HG02981 (cell line): ENCODE measurements around the gene DAAM1.

Source experiments
- ATAC-seq: cut with Tn5 transposase; IDR thresholded peaks from one replicate; pipeline ENCODE4 v1.9.1; 2021; ENCODE audit warnings: mild to moderate bottlenecking, moderate library complexity; ENCODE audit not compliant: unreplicated experiment

DAAM1 gene

DNA sequence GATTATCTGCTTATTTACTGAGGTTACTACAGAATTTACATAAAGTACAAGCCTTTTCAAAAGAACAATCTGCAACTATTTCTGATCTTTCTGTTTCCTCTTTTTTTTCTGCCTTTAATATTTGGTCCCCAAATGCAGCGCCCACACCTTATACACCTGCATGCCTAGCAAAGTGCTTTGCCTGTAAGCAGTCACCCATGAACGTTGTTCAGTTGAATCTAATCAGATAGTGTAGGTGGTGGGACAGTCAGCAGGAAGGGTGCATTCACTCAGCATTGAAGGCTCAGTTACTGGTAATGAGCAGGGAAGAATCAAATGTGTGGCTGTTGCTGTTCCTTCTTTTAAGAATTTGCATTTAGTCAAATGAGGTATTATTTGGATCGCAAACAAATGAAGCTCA, 168.3 kb downstream of the DAAM1 start:
- peak; percentile 56 for ATAC-seq

DNA sequence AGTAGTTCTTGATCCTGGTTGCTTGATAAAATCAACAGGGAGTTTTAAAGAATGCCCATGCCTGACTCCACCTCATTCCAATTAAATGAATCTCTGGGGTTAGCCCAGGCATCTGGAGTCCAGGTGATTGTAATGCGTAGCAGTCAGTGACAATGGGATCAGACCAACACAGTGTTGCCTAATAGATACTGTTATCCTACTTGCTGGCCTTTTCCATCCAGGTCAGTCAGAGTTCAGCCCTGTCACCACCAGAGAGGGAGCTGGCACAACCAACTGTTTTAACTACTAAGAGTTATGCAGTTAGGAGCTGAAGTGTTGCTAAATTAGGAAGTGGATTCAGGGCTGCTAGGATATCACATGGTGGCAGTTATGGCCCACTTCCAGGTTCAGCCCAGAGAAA, 169.6 kb downstream of the DAAM1 start:
- no peak for ATAC-seq

- ATAC-seq: no peak
These were observed 170.3 kb downstream of the DAAM1 start for GRCh38 chr14:59358784-59359183.

DNA sequence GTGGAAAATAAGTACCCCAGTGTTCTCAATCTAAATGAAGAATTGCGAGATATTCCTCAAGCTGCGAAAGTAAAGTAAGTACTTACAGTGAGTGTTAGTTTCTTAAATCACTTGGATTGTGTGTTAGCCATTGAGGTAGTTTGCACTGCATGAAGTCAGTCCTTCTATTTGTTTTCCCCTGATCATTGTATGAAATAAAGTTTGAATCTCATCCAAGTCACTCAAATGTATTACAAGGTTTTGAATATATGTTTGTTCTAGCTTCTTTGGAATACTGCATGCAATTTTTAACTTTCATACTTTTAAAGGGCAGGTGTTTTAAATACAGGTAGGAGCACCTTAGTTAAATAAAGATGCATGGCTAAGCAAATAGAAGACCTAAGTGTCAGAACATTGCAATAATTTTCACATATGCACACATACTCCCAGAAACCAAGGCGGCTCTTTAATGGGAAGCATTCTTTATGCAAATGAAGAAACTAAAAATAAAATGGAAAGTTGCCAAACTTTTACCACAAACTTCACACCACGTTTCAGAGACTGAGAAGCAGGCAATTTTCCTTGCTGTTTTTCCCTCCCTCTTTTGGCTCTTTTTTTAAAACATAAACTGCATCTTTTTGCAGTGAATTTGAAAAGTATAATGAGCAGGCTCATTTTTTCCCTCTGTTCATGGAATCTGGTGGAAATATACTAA, 171.1 kb downstream of the DAAM1 start:
- ATAC-seq: no peak

DNA sequence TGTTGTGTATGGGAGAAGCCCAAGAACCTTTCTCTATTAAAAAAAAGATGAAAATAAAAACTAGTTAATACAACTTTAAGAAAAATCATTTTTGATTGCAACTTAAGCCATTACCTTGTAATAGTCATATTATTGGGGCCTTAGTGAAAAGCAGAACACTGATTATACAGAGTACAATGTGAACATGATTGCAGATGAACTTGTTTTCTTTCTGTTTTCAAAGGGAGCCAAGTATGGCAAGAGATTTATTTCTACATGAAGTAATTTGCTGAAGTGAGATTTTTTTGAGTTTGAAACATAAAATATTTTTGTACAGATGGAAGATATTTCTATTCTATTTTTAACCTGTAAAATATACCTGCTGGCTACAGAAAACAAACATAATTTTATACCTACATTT, 171.8 kb downstream of the DAAM1 start:
- ATAC-seq: no peak

GRCh38 chr14:59360923-59361794, 172.7 kb downstream of the DAAM1 start:
- no peak for ATAC-seq

DNA sequence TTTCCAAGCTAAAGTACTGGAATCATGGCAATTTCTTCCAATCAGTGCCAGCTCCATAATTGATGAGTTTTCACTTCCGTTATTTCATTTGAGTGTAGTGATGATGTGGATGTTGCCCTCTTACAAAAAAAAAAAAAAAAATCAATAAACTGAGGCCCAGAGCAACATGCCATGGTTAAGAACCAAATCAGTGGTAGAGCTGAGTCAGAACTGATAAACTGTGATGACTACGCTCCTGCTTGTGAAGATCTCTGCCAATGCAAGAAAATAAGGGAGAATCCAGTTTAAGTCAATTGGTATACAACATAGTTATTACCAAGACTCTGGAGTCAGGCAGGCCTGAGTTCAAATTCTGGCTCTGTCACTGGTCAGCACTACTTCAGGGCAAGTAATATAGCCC, 174.0 kb downstream of the DAAM1 start:
- ATAC-seq: no peak

GRCh38 chr14:59363531-59364226, 175.2 kb downstream of the DAAM1 start:
- no peak for ATAC-seq

DNA sequence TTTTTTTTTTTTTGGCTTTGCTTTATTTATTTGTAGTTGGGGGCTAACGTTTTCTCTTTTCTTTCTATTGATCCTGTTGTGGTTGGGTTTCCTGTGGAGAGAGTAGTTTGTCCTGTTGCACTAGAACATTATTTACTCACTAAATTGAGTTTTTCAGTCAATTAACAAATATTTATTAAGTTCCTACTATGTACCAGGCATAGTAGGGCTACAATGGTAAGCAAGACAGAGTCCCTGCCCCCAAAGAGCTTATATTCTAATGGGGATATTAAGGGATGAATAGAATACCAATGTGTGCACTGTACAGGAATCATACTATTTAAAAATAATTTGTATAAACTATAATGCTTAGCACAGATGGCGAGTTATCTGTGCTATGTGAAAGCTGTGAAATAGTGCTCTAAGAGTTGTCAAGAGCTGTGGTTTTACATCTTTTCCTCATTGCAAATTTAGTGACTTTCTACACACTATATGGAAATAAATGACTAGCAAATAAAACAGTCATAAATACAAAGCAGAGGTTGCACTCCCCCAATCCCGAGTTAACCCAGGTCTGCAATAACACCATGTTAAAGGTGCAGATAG, 181.8 kb downstream of the DAAM1 start:
- ATAC-seq: no peak

- ATAC-seq: no peak
These were observed 183.3 kb downstream of the DAAM1 start for GRCh38 chr14:59371771-59372170.

GRCh38 chr14:59374048-59374447, 185.6 kb downstream of the DAAM1 start:
- no peak for ATAC-seq

DNA sequence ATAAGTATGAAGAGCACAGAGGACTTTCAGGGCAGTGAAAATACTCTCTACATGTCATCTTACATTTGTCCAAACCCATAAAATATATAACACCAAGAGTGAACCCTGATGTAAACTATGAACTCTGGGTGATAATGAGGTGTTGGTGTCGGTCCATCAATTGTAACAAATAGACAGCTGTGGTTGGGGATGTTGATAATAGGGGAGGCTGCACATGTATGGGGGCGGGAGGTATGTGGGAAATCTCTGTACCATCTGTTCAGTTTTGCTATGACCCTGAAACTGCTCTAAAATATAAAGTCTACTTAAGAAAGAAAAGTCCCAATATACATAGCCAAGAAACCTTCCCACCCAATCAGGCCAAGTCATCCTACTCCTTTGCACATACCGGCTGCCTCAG, 188.2 kb downstream of the DAAM1 start:
- ATAC-seq: no peak

GRCh38 chr14:59377491-59377890, 189.0 kb downstream of the DAAM1 start:
- no peak for ATAC-seq

GRCh38 chr14:59377991-59378601, 189.6 kb downstream of the DAAM1 start:
- ATAC-seq: no peak

DNA sequence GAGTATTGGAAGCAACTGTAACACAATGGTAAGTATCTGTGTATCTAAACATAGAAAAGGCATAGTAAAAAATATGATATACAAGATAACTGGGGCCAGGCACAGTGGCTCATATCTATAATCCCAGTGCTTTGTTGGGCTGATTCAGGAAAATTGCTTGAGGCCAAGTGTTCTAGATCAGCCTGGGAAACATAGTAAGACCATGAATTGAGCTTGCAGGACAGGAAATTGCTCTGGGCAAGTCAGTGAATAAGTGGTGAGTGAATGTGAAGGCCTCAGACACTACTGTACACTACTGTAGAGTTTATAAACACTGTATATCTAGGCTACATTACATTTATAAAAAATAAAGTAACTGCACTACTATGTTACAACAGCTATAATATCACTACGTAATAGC, 201.5 kb downstream of the DAAM1 start:
- no peak for ATAC-seq

DNA sequence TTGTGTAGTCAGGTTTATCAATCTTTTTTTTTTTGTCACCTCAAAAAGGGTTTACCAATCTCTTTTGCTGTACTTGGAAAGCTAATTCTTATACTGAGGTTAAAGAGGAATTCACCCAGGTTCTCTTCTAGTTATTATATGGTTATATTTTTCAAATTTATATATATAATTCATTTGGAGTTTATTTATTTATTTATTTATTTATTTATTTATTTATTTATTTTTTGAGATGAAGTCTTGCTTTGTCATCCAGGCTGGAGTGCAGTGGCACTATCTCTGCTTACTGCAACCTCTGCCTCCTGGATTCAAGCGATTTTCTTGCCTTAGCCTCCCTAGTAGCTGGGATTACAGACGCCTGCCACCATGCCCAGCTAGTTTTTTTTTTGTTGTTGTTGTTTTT, 202.9 kb downstream of the DAAM1 start:
- ATAC-seq: no peak

DNA sequence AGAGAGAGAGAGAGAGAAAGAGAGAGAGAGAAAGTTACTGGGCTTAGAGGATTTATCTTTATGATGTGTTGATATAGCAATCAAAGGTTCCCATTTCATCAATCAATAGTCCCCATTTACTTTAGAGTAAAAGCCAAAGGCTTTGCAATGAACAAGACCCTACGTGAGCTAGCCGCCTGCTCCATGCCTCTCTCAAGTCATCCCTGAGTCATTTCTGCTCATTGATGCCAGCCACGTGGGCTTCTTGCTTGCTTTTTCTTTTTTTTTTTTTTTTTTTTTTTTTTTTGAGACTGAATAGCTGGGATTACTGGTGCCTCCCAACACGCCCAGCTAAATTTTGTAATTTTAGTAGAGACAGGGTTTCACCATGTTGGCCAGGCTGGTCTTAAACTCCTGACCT, 205.8 kb downstream of the DAAM1 start:
- ATAC-seq: no peak

GRCh38 chr14:59395672-59396071, 207.2 kb downstream of the DAAM1 start:
- no peak for ATAC-seq

DNA sequence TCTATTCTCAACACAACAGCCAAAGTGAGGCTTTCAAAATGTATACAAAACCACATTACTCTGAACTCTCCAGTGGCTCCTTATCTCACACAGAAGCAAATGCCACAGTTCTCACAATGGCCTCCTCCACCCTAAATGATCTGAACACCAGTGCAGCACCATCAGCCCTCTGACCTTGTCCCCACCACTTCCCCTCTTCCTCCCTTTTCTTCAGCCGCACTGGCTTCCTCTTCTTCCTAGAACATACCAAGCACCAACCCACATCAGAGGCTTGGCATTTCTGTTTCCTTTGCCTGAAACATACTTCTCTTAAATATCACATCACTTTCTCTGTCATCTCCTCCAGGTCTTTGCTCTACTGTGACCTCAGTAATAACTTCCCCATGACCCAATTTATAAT, 210.4 kb downstream of the DAAM1 start:
- ATAC-seq: no peak

- ATAC-seq: no peak
These were observed 218.2 kb downstream of the DAAM1 start for GRCh38 chr14:59406454-59407245.
